Suppressor macrophage treated with lipopolysaccharide for 4 hours (primary cell): ENCODE results near the gene RPS15A.
"Not testable (repeated sequence)": the region's sequence is repeated elsewhere in the genome, so short reads cannot be mapped to it uniquely, and the experiment has no call there.

Source experiments
- DNase-seq: peaks from one replicate; pipeline ENCODE4 v3.0.0-alpha.2; 2020

RPS15A gene

GRCh38 chr16:18796377-18796776 lies 6.2 kb upstream of the RPS15A start:
- no peak for DNase-seq

- no peak for DNase-seq
Observed at GRCh38 chr16:18792836-18793433, 2.8 kb upstream of the RPS15A start.

GRCh38 chr16:18789515-18789849 lies 652 bp downstream of the RPS15A start:
- no peak for DNase-seq

- DNase-seq: peak; percentile 25
Observed at GRCh38 chr16:18788828-18789514, 1.2 kb downstream of the RPS15A start.

- no peak for DNase-seq
Observed at GRCh38 chr16:18784917-18785623, 5.1 kb downstream of the RPS15A start.

- no peak for DNase-seq
Observed at GRCh38 chr16:18783430-18784341, 6.4 kb downstream of the RPS15A start.

GRCh38 chr16:18782697-18783429 lies 7.3 kb downstream of the RPS15A start:
- no peak for DNase-seq

- DNase-seq: not testable (repeated sequence)
Observed at GRCh38 chr16:18781232-18781631, 8.9 kb downstream of the RPS15A start.

- not testable (repeated sequence) for DNase-seq
Observed at GRCh38 chr16:18780460-18781026, 9.6 kb downstream of the RPS15A start.

GRCh38 chr16:18777664-18778063 lies 12.5 kb downstream of the RPS15A start:
- DNase-seq: not testable (repeated sequence)

GRCh38 chr16:18776334-18776733 lies 13.8 kb downstream of the RPS15A start:
- not testable (repeated sequence) for DNase-seq

- peak; percentile 44 for DNase-seq
Observed at GRCh38 chr16:18774651-18775050, 15.5 kb downstream of the RPS15A start.

- not testable (repeated sequence) for DNase-seq
Observed at GRCh38 chr16:18772171-18772570, 18.0 kb downstream of the RPS15A start.

GRCh38 chr16:18770336-18770962 lies 19.7 kb downstream of the RPS15A start:
- not testable (repeated sequence) for DNase-seq

- not testable (repeated sequence) for DNase-seq
Observed at GRCh38 chr16:18767217-18767616, 22.9 kb downstream of the RPS15A start.

GRCh38 chr16:18762713-18763112 lies 27.4 kb downstream of the RPS15A start:
- not testable (repeated sequence) for DNase-seq

GRCh38 chr16:18759598-18760520 lies 30.3 kb downstream of the RPS15A start:
- DNase-seq: not testable (repeated sequence)

- not testable (repeated sequence) for DNase-seq
Observed at GRCh38 chr16:18757960-18758660, 32.0 kb downstream of the RPS15A start.

GRCh38 chr16:18756639-18757038 lies 33.5 kb downstream of the RPS15A start:
- DNase-seq: not testable (repeated sequence)

- not testable (repeated sequence) for DNase-seq
Observed at GRCh38 chr16:18742870-18743269, 47.3 kb downstream of the RPS15A start.
